DOHH2 (cell line): ENCODE measurements around the gene TCF15.

Source experiments
- EZH2phosphoT487 ChIP-seq: fragments of 200-600 bp; sonication (generic); IDR thresholded peaks from 2 replicates; pipeline ENCODE4 v1.6.1; 2017; ENCODE audit warnings: borderline replicate concordance, mild to moderate bottlenecking, antibody characterized with exemption, low read length, moderate library complexity, mixed read lengths
- TF ChIP-seq, protein P1 (sequence below): fragments of 200-600 bp; sonication (generic); IDR thresholded peaks from one replicate; pipeline ENCODE4 v1.5.1; 2014; ENCODE audit warnings: antibody characterized with exemption, mild to moderate bottlenecking, low read depth, low read length; ENCODE audit not compliant: poor library complexity, severe bottlenecking

DNA sequence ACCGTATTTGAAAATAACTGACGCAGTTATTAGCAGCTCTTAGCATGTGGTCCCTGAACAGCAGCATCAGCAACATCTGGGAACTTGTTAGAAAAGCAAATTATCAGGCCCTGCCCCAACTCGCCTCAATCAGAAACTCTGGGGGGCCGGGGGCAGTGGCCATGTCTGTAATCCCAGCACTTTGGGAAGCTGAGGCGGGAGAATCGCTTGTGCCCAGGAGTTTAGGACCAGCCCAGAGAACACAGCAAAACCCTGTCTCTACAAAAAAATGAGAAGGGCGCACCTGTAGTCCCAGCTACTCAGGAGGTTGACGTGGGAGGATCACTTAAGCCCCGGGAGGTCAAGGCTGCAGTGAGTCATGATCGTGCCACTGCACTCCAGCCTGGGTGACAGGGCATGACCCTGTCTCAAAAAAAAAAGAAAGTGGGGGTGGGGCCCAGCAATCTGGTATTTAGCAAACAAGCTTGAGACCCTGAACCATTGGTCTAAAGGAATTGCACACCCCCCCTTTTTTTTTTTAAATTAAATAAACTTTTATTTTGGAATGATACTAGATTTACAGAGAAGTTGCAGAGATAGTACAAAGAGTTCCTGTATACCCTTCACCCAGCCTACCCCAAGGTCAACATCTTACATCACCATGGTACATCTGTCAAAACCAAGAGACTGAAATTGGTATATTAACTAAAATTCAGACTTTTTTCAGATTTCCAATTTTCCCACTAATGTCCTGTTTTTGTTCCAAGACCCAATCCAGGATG, 36.2 kb upstream of the TCF15 start:
- TF ChIP-seq, protein P1, sequence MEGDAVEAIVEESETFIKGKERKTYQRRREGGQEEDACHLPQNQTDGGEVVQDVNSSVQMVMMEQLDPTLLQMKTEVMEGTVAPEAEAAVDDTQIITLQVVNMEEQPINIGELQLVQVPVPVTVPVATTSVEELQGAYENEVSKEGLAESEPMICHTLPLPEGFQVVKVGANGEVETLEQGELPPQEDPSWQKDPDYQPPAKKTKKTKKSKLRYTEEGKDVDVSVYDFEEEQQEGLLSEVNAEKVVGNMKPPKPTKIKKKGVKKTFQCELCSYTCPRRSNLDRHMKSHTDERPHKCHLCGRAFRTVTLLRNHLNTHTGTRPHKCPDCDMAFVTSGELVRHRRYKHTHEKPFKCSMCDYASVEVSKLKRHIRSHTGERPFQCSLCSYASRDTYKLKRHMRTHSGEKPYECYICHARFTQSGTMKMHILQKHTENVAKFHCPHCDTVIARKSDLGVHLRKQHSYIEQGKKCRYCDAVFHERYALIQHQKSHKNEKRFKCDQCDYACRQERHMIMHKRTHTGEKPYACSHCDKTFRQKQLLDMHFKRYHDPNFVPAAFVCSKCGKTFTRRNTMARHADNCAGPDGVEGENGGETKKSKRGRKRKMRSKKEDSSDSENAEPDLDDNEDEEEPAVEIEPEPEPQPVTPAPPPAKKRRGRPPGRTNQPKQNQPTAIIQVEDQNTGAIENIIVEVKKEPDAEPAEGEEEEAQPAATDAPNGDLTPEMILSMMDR, result no peak
- TF ChIP-seq EZH2phosphoT487, result no peak
